ENCODE results near the gene ZDHHC1. TPM values are rescaled to one million over a fixed set of nuclear protein-coding genes. Genes with fewer than 3 reads are reported as not detected.

ZDHHC1 gene
- total RNA-seq, 1 experiment from 2014 or later, result 1.0 TPM

DNA sequence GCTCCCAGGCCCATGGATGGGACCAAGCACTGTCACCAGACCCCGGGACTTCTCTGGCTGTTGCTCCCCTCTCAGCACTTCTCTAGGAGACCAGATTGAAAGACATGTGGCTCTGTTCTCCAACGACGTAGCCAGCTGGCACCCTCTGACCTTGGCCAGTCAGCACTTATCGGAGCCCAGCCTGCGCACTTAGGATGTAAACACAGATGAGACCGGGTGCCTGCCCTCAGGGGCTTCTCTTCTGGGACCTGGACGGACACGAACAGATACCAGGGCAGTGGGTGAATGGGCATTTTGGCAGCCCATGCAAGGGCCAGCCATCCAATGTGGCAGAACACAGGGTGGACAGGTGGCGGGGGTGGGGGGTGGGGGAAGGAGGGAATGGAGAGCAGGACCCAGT lies 6.6 kb downstream of the ZDHHC1 start:
- Histone ChIP-seq H3K36me3 (ENCODE audit: control insufficient read depth, insufficient read depth, low read length) (no peaks in the 10 kb centered on the region), H3K4me3 (ENCODE audit: low read depth, low read length) (no peak overlapping the region), H3K9me3 (no peaks in the 10 kb centered on the region), H3K27me3 (replicated peaks; ENCODE audit: control insufficient read depth, insufficient read depth, low read length) (no peaks in the 10 kb centered on the region), H3K4me1 (peaks cover 40% of the 10 kb centered on the region)
- Mint-ChIP-seq H3K27me3 (ENCODE audit: insufficient read depth, unreplicated experiment) (no peaks in the 10 kb centered on the region), H3K4me1 (ENCODE audit: low read depth, unreplicated experiment) (peaks cover 40% of the 10 kb centered on the region), H3K36me3 (ENCODE audit: insufficient read depth, unreplicated experiment) (peaks cover 4% of the 10 kb centered on the region), H3K27ac (ENCODE audit: unreplicated experiment) (no peak overlapping the region), H3K9me3 (ENCODE audit: unreplicated experiment) (no peaks in the 10 kb centered on the region), H3K4me3 (ENCODE audit: unreplicated experiment) (no peak overlapping the region)
- DNase-seq, result no peak
- POLR2A ChIA-PET, result no interaction called here
- CTCF ChIA-PET, result interaction anchor here (0.7 kb wide), 1 partner anchor 18 kb away, joined by 3 read pairs; no protein-coding TSS in a partner anchor
- TF ChIP-seq, protein P1, sequence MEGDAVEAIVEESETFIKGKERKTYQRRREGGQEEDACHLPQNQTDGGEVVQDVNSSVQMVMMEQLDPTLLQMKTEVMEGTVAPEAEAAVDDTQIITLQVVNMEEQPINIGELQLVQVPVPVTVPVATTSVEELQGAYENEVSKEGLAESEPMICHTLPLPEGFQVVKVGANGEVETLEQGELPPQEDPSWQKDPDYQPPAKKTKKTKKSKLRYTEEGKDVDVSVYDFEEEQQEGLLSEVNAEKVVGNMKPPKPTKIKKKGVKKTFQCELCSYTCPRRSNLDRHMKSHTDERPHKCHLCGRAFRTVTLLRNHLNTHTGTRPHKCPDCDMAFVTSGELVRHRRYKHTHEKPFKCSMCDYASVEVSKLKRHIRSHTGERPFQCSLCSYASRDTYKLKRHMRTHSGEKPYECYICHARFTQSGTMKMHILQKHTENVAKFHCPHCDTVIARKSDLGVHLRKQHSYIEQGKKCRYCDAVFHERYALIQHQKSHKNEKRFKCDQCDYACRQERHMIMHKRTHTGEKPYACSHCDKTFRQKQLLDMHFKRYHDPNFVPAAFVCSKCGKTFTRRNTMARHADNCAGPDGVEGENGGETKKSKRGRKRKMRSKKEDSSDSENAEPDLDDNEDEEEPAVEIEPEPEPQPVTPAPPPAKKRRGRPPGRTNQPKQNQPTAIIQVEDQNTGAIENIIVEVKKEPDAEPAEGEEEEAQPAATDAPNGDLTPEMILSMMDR (IDR thresholded peaks at IDR 0.05; ENCODE audit: insufficient read depth in 1 of 2, low read depth in 1 of 2, low read length in 1 of 2, severe bottlenecking in 1 of 2, unreplicated experiment in 1 of 2), result no peak
- no TSS peak for BruUV-seq (replicated peaks)
- intact Hi-C loops (cut with micrococcal nuclease; ENCODE audit: unreplicated experiment), result no loop called here

DNA sequence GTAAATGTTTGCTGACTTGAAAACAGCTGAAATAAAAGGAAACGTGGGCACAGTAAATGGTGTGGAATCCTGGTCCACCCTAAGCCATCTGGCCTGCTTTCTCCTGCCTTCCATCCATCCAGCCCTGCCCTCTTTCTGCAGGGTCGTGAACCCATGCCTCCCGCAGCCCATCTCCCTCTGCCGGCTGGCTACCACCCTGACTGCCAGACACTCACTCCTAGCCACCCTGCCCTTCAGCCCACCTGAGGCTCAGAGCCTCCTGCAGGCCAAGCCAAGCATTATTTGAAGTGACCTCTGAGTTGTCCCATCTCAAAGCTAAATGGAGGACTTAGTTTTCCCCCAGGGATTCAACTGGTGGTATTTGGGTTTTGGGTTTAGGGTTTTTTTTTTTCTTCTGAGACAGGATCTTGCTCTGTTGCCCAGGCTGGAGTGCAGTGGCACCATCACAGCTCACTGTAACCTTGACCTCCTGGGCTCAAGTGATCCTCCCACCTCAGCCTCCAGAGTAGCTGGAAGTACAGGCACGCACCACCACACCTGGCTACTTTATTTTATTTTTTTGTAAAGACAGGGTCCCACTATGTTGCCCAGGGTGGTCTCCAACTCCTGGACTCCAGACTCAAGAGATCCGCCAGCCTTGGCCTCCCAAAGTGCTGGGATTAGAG lies 8.4 kb downstream of the ZDHHC1 start:
- peak overlapping the region; percentile 82 for H3K27ac Mint-ChIP-seq (ENCODE audit: unreplicated experiment)
- peaks cover 50% of the 10 kb centered on the region for H3K4me1 Mint-ChIP-seq (ENCODE audit: low read depth, unreplicated experiment)
- no peaks in the 10 kb centered on the region for H3K9me3 Mint-ChIP-seq (ENCODE audit: unreplicated experiment)
- no peak overlapping the region for H3K4me3 ChIP-seq (ENCODE audit: low read depth, low read length)
- peaks cover 51% of the 10 kb centered on the region for H3K4me1 ChIP-seq
- intact Hi-C loops (cut with micrococcal nuclease; ENCODE audit: unreplicated experiment), result no loop called here
- no peak for DNase-seq
- H3K4me3 Mint-ChIP-seq (ENCODE audit: unreplicated experiment), result no peak overlapping the region
- H3K9me3 ChIP-seq, result no peaks in the 10 kb centered on the region
- no peaks in the 10 kb centered on the region for H3K27me3 Mint-ChIP-seq (ENCODE audit: insufficient read depth, unreplicated experiment)
- H3K36me3 Mint-ChIP-seq (ENCODE audit: insufficient read depth, unreplicated experiment), result peaks cover 10% of the 10 kb centered on the region
- ChIA-PET POLR2A (no interaction called here), CTCF (interaction anchor here (1.2 kb wide), 1 partner anchor 20 kb away, joined by 3 read pairs; no protein-coding TSS in a partner anchor)
- H3K36me3 ChIP-seq (ENCODE audit: control insufficient read depth, insufficient read depth, low read length), result no peaks in the 10 kb centered on the region
- no TSS peak for BruUV-seq (replicated peaks)
- TF ChIP-seq, protein P1 (IDR thresholded peaks at IDR 0.05; ENCODE audit: insufficient read depth in 1 of 2, low read depth in 1 of 2, low read length in 1 of 2, severe bottlenecking in 1 of 2, unreplicated experiment in 1 of 2), result peak in 1 of 2 experiments; percentile 12
- no peaks in the 10 kb centered on the region for H3K27me3 ChIP-seq (replicated peaks; ENCODE audit: control insufficient read depth, insufficient read depth, low read length)

DNA sequence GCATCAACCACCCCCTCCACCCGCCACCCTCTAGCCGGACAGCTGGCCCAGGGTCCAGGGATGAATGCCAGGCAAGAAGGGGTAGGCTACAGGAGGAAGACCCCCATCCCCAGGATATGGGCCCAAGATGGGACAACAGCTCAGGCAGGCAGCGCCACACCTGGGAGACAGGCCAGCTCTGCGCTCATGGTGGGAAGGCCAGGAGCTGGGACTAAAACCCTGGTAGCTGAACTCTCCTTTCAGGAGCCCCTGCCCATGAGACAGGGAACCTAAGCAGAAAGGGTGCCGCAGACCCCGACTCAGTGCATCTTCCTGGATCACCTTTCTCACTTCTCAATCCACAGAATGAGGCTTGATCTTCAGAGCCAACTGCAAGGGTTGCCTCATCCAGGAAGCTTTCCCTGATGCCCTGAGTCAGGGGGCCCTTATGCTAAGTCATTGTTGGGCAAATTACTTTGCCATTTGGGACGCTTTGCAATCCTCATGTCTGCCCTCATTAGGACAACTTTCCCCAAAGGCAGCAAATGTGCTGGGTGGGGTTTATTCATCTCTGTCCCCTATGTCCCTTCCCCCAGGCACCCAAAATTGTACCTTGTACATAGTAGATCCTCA lies 9.0 kb downstream of the ZDHHC1 start:
- Mint-ChIP-seq H3K36me3 (ENCODE audit: insufficient read depth, unreplicated experiment) (peaks cover 10% of the 10 kb centered on the region), H3K9me3 (ENCODE audit: unreplicated experiment) (no peaks in the 10 kb centered on the region), H3K27me3 (ENCODE audit: insufficient read depth, unreplicated experiment) (no peaks in the 10 kb centered on the region), H3K27ac (ENCODE audit: unreplicated experiment) (peak overlapping the region; percentile 82), H3K4me1 (ENCODE audit: low read depth, unreplicated experiment) (peaks cover 53% of the 10 kb centered on the region), H3K4me3 (ENCODE audit: unreplicated experiment) (no peak overlapping the region)
- no peak overlapping the region for H3K4me3 ChIP-seq (ENCODE audit: low read depth, low read length)
- TF ChIP-seq, protein P1 (IDR thresholded peaks at IDR 0.05; ENCODE audit: insufficient read depth in 1 of 2, low read depth in 1 of 2, low read length in 1 of 2, severe bottlenecking in 1 of 2, unreplicated experiment in 1 of 2), result no peak
- no peaks in the 10 kb centered on the region for H3K27me3 ChIP-seq (replicated peaks; ENCODE audit: control insufficient read depth, insufficient read depth, low read length)
- H3K36me3 ChIP-seq (ENCODE audit: control insufficient read depth, insufficient read depth, low read length), result no peaks in the 10 kb centered on the region
- intact Hi-C loops (cut with micrococcal nuclease; ENCODE audit: unreplicated experiment), result no loop called here
- DNase-seq, result no peak
- POLR2A ChIA-PET, result no interaction called here
- CTCF ChIA-PET, result interaction anchor here (0.6 to 0.8 kb wide), 2 partner anchors 21 to 25 kb away, joined by 3 read pairs; no protein-coding TSS in a partner anchor
- H3K9me3 ChIP-seq, result no peaks in the 10 kb centered on the region
- no TSS peak for BruUV-seq (replicated peaks)
- peaks cover 49% of the 10 kb centered on the region for H3K4me1 ChIP-seq

Measured in Caco-2 (cell line).